H9 (cell line): ENCODE data around the gene ZNF678. TPM values are rescaled to one million over a fixed set of nuclear protein-coding genes. Genes with fewer than 3 reads are reported as not detected.

ENCODE experiments used
- DNase-seq: peaks from one replicate; pipeline ENCODE4 v3.0.0-alpha.2; 2017
- H2AFZ ChIP-seq: one replicate; pipeline ENCODE4 v1.6.1; 2013; ENCODE audit warnings: mild to moderate bottlenecking, low read length, control low read depth, moderate library complexity
- H2AK5ac ChIP-seq: 2 replicates; pipeline ENCODE4 v1.6.1; 2013; ENCODE audit warnings: low read length, control low read depth, mixed read lengths; ENCODE audit not compliant: insufficient read length
- H2BK120ac ChIP-seq: one replicate; pipeline ENCODE4 v1.6.1; 2013; ENCODE audit warnings: low read depth, mild to moderate bottlenecking, low read length, control low read depth, inconsistent platforms; ENCODE audit not compliant: poor library complexity, severe bottlenecking
- H2BK12ac ChIP-seq: 2 replicates; pipeline ENCODE4 v1.6.1; 2013; ENCODE audit warnings: low read length, control low read depth, mixed read lengths, low read depth; ENCODE audit not compliant: insufficient read length
- H2BK15ac ChIP-seq: 2 replicates; pipeline ENCODE4 v1.6.1; 2013; ENCODE audit warnings: low read depth, low read length, control low read depth
- H2BK20ac ChIP-seq: one replicate; pipeline ENCODE4 v1.6.1; 2013; ENCODE audit warnings: low read depth, mild to moderate bottlenecking, low read length, control low read depth, inconsistent platforms; ENCODE audit not compliant: poor library complexity, severe bottlenecking
- H2BK5ac ChIP-seq: 2 replicates; pipeline ENCODE4 v1.6.1; 2013; ENCODE audit warnings: low read length, control low read depth, mixed read lengths; ENCODE audit not compliant: insufficient read length
- H3K14ac ChIP-seq: 2 replicates; pipeline ENCODE4 v1.6.1; 2013; ENCODE audit warnings: low read length, control low read depth; ENCODE audit not compliant: insufficient read depth
- H3K18ac ChIP-seq: 2 replicates; pipeline ENCODE4 v1.6.1; 2013; ENCODE audit warnings: low read depth, mild to moderate bottlenecking, mixed read lengths, low read length, control low read depth; ENCODE audit not compliant: insufficient read length
- H3K23ac ChIP-seq: 2 replicates; pipeline ENCODE4 v1.6.1; 2013; ENCODE audit warnings: low read length, control low read depth, mixed read lengths, low read depth; ENCODE audit not compliant: insufficient read length
- H3K23me2 ChIP-seq: 2 replicates; pipeline ENCODE4 v1.6.1; 2013; ENCODE audit warnings: low read depth, mild to moderate bottlenecking, mixed read lengths, low read length, control low read depth; ENCODE audit not compliant: insufficient read length, poor library complexity, severe bottlenecking
- H3K27ac ChIP-seq: 2 replicates; pipeline ENCODE4 v1.5.1; 2013; ENCODE audit warnings: low read length, control low read depth, mixed read lengths, low read depth; ENCODE audit not compliant: insufficient read length
- H3K27me3 ChIP-seq: 2 replicates; pipeline ENCODE4 v1.6.1; 2013; ENCODE audit warnings: low read length, control low read depth, inconsistent platforms; ENCODE audit not compliant: insufficient read depth
- H3K4ac ChIP-seq: 2 replicates; pipeline ENCODE4 v1.6.1; 2013; ENCODE audit warnings: low read depth, mild to moderate bottlenecking, control low read depth, inconsistent platforms, low read length, moderate library complexity
- H3K4me1 ChIP-seq: 2 replicates; pipeline ENCODE4 v1.6.1; 2013; ENCODE audit warnings: low read length, control low read depth, inconsistent platforms; ENCODE audit not compliant: insufficient read depth
- H3K4me2 ChIP-seq: 2 replicates; pipeline ENCODE4 v1.6.1; 2013; ENCODE audit warnings: low read length, control low read depth, mixed read lengths; ENCODE audit not compliant: insufficient read length, insufficient read depth
- H3K56ac ChIP-seq: 2 replicates; pipeline ENCODE4 v1.6.1; 2013; ENCODE audit warnings: low read depth, mild to moderate bottlenecking, mixed read lengths, low read length, control low read depth; ENCODE audit not compliant: insufficient read length
- H3K79me1 ChIP-seq: 2 replicates; pipeline ENCODE4 v1.6.1; 2013; ENCODE audit warnings: low read depth, mild to moderate bottlenecking, moderate library complexity, low read length, control low read depth, inconsistent platforms; ENCODE audit not compliant: insufficient read depth, poor library complexity, severe bottlenecking
- H3K79me2 ChIP-seq: 2 replicates; pipeline ENCODE4 v1.6.1; 2013; ENCODE audit warnings: low read length, control low read depth, inconsistent platforms; ENCODE audit not compliant: insufficient read depth
- H3K9ac ChIP-seq: 2 replicates; pipeline ENCODE4 v1.6.1; 2013; ENCODE audit warnings: low read length, control low read depth, mixed read lengths; ENCODE audit not compliant: insufficient read length; ENCODE audit errors: extremely low read depth
- H3K9me3 ChIP-seq: one replicate; pipeline ENCODE4 v1.6.1; 2013; ENCODE audit warnings: low read depth, low read length, inconsistent platforms; ENCODE audit not compliant: control insufficient read depth
- H3T11ph ChIP-seq: one replicate; pipeline ENCODE4 v1.6.1; 2013; ENCODE audit warnings: mild to moderate bottlenecking, low read length, control low read depth, inconsistent platforms
- H4K20me1 ChIP-seq: one replicate; pipeline ENCODE4 v1.6.1; 2013; ENCODE audit not compliant: control insufficient read depth, insufficient read length, insufficient read depth
- H4K5ac ChIP-seq: 2 replicates; pipeline ENCODE4 v1.6.1; 2013; ENCODE audit warnings: low read depth, mild to moderate bottlenecking, mixed read lengths, low read length, control low read depth; ENCODE audit not compliant: insufficient read length
- H4K8ac ChIP-seq: replicated peaks from 2 replicates; pipeline ENCODE4 v1.6.1; 2013; ENCODE audit warnings: low read length, control low read depth, mixed read lengths, low read depth; ENCODE audit not compliant: insufficient read length
- H4K91ac ChIP-seq: 2 replicates; pipeline ENCODE4 v1.6.1; 2013; ENCODE audit warnings: low read depth, mild to moderate bottlenecking, moderate library complexity, mixed read lengths, low read length, control low read depth; ENCODE audit not compliant: insufficient read length
- H3K27ac Mint-ChIP-seq, 3 experiments: 2 replicates in 2 of 3; 3 replicates in 1 of 3; pipeline ENCODE4 v1.8.0; 2020 to 2021; ENCODE audit warnings: mixed read lengths in 3 of 3, mild to moderate bottlenecking in 1 of 3, moderate library complexity in 1 of 3
- H3K27me3 Mint-ChIP-seq: 2 replicates; pipeline ENCODE4 v1.8.0; 2021; ENCODE audit warnings: low read depth, mild to moderate bottlenecking, moderate library complexity, mixed read lengths
- H3K36me3 Mint-ChIP-seq, 3 experiments: 2 replicates in 2 of 3; 3 replicates in 1 of 3; pipeline ENCODE4 v1.8.0; 2020 to 2021; ENCODE audit warnings: low read depth in 3 of 3, mixed read lengths in 3 of 3; ENCODE audit not compliant: insufficient read depth in 1 of 3
- H3K4me1 Mint-ChIP-seq, 2 experiments: 2 replicates each; pipeline ENCODE4 v1.8.0; 2020; ENCODE audit warnings: mixed read lengths in 2 of 2
- H3K4me3 Mint-ChIP-seq, 2 experiments: 2 replicates in 1 of 2; 3 replicates in 1 of 2; pipeline ENCODE4 v1.8.0; 2020 to 2021; ENCODE audit warnings: mild to moderate bottlenecking in 2 of 2, mixed read lengths in 2 of 2, moderate library complexity in 1 of 2
- H3K9me3 Mint-ChIP-seq, 2 experiments: 2 replicates in 1 of 2; 3 replicates in 1 of 2; pipeline ENCODE4 v1.8.0; 2020; ENCODE audit warnings: mild to moderate bottlenecking in 2 of 2, mixed read lengths in 2 of 2, moderate library complexity in 1 of 2
- WGBS: extraction: QIAGEN DNeasy Blood & Tissue Kit; methylation state at CpG from one replicate; pipeline ENCODE4 v1.1.7; 2013; ENCODE audit warnings: missing lambda C conversion rate, low lambda C conversion rate, mixed read lengths; ENCODE audit not compliant: insufficient read length; ENCODE audit errors: extremely low coverage; 5-methylcytosine and 5-hydroxymethylcytosine counted together
- total RNA-seq: library from RNA; stranded (reverse); gene quantifications from 2 replicates; pipeline ENCODE4 v1.2.1, GENCODE V29; 2021
- TF ChIP-seq, protein P1 (sequence below): fragments of 200-600 bp; sonication (generic); conservative IDR thresholded peaks from 3 replicates; pipeline ENCODE4 v1.8.0; 2021; ENCODE audit warnings: antibody characterized with exemption, mild to moderate bottlenecking

Gene ZNF678
- total RNA-seq, 1 experiment from 2014 or later: 25.3 TPM

DNA sequence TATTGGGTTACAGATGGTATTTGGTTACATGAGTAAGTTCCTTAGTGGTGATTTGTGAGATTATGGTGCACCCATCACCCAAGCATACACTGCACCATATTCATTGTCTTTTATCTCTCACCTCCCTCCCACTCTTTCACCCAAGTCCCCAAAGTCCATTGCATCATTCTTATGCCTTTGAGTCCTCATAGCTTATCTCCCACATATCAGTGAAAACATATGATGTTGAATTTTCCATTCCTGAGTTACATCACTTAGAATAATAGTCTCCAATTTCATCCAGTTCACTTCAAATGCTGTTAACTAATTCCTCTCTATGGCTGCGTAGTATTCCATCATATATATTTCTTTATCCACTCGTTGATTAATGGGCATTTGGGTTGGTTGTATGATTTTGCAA is 36.8 kb upstream of the ZNF678 start:
- Histone ChIP-seq H3K27me3 (no peaks in the 10 kb centered on the region), H2BK5ac (no peak overlapping the region), H2AK5ac (no peak overlapping the region), H4K8ac (no peak overlapping the region), H3K9ac (no peak overlapping the region), H3K4me2 (no peak overlapping the region), H3K9me3 (peaks cover 1% of the 10 kb centered on the region), H2BK12ac (no peak overlapping the region), H4K5ac (no peak overlapping the region), H2BK20ac (no peak overlapping the region), H3K4ac (no peak overlapping the region), H3K79me1 (no peaks in the 10 kb centered on the region), H3K79me2 (no peaks in the 10 kb centered on the region), H3K23me2 (no peaks in the 10 kb centered on the region), H3K14ac (no peak overlapping the region), H3K27ac (no peak overlapping the region), H4K20me1 (no peaks in the 10 kb centered on the region), H3K18ac (no peak overlapping the region), H3K23ac (no peak overlapping the region), H2AFZ (no peak overlapping the region), H3K4me1 (no peaks in the 10 kb centered on the region), H3T11ph (no peak overlapping the region), H2BK15ac (no peak overlapping the region), H2BK120ac (no peak overlapping the region), H3K56ac (no peak overlapping the region), H4K91ac (no peak overlapping the region)
- no peak for DNase-seq
- Mint-ChIP-seq H3K27me3 (peaks cover 49% of the 10 kb centered on the region), H3K9me3 (peaks cover 56 to 71% of the 10 kb centered on the region in 2 experiments), H3K27ac (no peak overlapping the region), H3K4me3 (no peak overlapping the region), H3K4me1 (no peaks in the 10 kb centered on the region), H3K36me3 (peaks cover 10 to 47% (median 35%) of the 10 kb centered on the region in 3 experiments)
- TF ChIP-seq, protein P1, sequence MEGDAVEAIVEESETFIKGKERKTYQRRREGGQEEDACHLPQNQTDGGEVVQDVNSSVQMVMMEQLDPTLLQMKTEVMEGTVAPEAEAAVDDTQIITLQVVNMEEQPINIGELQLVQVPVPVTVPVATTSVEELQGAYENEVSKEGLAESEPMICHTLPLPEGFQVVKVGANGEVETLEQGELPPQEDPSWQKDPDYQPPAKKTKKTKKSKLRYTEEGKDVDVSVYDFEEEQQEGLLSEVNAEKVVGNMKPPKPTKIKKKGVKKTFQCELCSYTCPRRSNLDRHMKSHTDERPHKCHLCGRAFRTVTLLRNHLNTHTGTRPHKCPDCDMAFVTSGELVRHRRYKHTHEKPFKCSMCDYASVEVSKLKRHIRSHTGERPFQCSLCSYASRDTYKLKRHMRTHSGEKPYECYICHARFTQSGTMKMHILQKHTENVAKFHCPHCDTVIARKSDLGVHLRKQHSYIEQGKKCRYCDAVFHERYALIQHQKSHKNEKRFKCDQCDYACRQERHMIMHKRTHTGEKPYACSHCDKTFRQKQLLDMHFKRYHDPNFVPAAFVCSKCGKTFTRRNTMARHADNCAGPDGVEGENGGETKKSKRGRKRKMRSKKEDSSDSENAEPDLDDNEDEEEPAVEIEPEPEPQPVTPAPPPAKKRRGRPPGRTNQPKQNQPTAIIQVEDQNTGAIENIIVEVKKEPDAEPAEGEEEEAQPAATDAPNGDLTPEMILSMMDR: no peak
- WGBS: no CpG with 5 or more reads among the region's 2 CpGs
